IPS DF 6.9 (cell line): Measurements from ENCODE around the gene SLC2A5.

Source experiments
- DNase-seq: peaks from one replicate; pipeline ENCODE4 v3.0.0-alpha.2; 2013; ENCODE audit warnings: low read depth, low spot score
- H3K27ac ChIP-seq: one replicate; pipeline ENCODE4 v1.5.1; 2013; ENCODE audit warnings: low read length, control low read depth
- H3K27me3 ChIP-seq: 2 replicates; pipeline ENCODE4 v1.6.1; 2013; ENCODE audit warnings: mild to moderate bottlenecking, low read length; ENCODE audit not compliant: control insufficient read depth, insufficient read depth
- H3K36me3 ChIP-seq: 2 replicates; pipeline ENCODE4 v1.6.1; 2013; ENCODE audit warnings: low read length; ENCODE audit not compliant: control insufficient read depth, insufficient read depth
- H3K4me1 ChIP-seq: 2 replicates; pipeline ENCODE4 v1.6.1; 2013; ENCODE audit warnings: low read length; ENCODE audit not compliant: control insufficient read depth, insufficient read depth
- H3K4me3 ChIP-seq: 2 replicates; pipeline ENCODE4 v1.5.1; 2013; ENCODE audit warnings: mild to moderate bottlenecking, low read length
- H3K9me3 ChIP-seq: 2 replicates; pipeline ENCODE4 v1.6.1; 2013; ENCODE audit warnings: low read length, inconsistent platforms; ENCODE audit not compliant: control insufficient read depth, insufficient read depth
- WGBS: extraction: QIAGEN DNeasy Blood & Tissue Kit; methylation state at CpG from one replicate; pipeline ENCODE4 v1.1.7; 2013; ENCODE audit warnings: mixed read lengths, missing lambda C conversion rate; ENCODE audit not compliant: insufficient read length, insufficient coverage; 5-methylcytosine and 5-hydroxymethylcytosine counted together

SLC2A5 gene

DNA sequence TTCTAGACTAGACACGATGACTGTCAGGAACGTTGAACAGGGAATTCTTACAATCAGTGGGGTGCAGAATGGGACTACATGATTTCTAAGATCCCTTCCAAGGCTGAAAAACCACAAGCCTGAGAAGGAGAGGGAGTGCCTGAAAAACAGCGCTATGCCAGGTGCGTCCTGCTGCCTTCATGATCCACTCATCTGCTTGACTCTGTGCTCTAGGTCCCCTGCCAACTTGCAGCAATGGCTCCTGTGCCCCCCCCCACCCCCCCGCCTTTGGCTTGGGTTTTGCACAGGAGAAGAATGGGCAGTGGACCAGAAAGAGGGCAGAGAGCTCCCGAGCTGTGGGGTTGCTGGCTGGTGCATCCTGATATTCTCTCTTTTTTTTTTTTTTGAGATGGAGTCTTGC lies 49.1 kb downstream of the SLC2A5 start:
- H3K36me3 ChIP-seq, result no peaks in the 10 kb centered on the region
- WGBS, result no CpG with 5 or more reads among the region's 6 CpGs
- no peak overlapping the region for H3K4me3 ChIP-seq
- no peaks in the 10 kb centered on the region for H3K27me3 ChIP-seq
- no peaks in the 10 kb centered on the region for H3K9me3 ChIP-seq
- no peaks in the 10 kb centered on the region for H3K4me1 ChIP-seq
- H3K27ac ChIP-seq, result no peak overlapping the region
- no peak for DNase-seq

DNA sequence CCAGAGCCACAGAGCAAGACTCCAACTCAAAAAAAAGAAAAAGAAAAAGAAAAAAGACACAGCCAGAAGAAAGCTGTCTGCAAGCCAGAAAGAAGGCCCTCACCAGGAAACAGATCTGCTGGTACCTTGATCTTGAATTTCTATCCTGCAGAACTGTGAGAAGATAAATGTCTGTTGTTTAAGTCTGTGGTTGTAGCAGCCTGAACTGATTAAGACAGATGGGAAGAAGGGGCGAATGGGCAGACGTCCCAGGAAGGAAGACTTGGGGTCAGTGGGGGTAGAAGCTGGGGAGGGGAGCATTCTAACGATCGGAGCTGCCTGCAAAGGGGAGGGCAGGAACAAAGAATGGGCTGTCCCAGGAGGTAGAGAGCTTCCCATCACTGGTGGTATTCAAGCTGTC lies 49.5 kb downstream of the SLC2A5 start:
- Histone ChIP-seq H3K4me1 (no peaks in the 10 kb centered on the region), H3K36me3 (no peaks in the 10 kb centered on the region; the same call in 1 of the 2 replicates), H3K9me3 (no peaks in the 10 kb centered on the region), H3K27me3 (no peaks in the 10 kb centered on the region), H3K4me3 (no peak overlapping the region), H3K27ac (no peak overlapping the region)
- no CpG with 5 or more reads among the region's 4 CpGs for WGBS
- no peak for DNase-seq

DNA sequence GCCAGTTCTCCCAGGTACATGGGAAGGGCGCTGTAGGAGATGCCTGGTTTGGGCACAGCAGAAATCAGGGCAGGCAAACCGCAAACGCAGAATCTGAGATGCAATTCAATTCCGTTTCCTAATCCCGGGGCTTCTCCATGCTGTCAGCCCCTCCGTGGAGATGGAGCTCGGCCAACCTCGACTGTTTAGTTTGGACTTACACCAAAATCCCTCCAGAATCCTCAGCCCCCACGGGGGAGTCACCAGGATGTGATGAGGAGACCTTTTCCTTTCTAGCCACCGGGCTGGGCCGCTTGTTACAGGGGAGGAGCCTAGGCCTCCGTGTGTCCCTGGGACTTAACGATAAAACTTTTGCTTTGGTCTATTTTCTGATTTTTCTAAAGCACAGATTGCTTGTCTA lies 51.1 kb downstream of the SLC2A5 start:
- Histone ChIP-seq H3K4me1 (no peaks in the 10 kb centered on the region), H3K36me3 (no peaks in the 10 kb centered on the region; the same call in 1 of the 2 replicates), H3K27me3 (no peaks in the 10 kb centered on the region), H3K9me3 (no peaks in the 10 kb centered on the region), H3K27ac (no peak overlapping the region), H3K4me3 (no peak overlapping the region)
- no peak for DNase-seq
- no CpG with 5 or more reads among the region's 13 CpGs for WGBS

DNA sequence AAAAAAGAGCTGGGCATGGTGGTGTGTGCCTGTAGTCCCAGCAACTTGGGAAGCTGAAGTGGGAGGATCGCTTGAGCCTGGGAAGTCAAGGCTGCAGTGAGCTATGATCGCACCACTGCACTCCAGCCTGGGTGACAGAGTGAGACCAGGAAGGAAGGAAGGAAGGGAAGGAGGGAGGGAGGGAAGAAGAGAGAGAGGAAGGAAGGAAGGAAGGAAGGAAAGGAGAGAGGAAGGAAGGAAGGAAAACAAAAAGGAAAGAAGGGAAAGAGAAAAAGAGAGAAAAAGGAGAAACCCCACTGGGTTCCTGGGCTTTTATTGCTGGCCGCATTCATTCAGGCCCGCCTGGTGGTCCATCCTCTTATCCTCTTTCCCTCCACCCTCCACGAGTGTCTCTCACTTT lies 53.0 kb downstream of the SLC2A5 start:
- no peak overlapping the region for H3K4me3 ChIP-seq
- no peaks in the 10 kb centered on the region for H3K27me3 ChIP-seq
- no peaks in the 10 kb centered on the region; the same call in 1 of the 2 replicates for H3K36me3 ChIP-seq
- WGBS, result no CpG with 5 or more reads among the region's 5 CpGs
- H3K4me1 ChIP-seq, result no peaks in the 10 kb centered on the region
- no peak overlapping the region for H3K27ac ChIP-seq
- no peak for DNase-seq
- no peaks in the 10 kb centered on the region for H3K9me3 ChIP-seq

DNA sequence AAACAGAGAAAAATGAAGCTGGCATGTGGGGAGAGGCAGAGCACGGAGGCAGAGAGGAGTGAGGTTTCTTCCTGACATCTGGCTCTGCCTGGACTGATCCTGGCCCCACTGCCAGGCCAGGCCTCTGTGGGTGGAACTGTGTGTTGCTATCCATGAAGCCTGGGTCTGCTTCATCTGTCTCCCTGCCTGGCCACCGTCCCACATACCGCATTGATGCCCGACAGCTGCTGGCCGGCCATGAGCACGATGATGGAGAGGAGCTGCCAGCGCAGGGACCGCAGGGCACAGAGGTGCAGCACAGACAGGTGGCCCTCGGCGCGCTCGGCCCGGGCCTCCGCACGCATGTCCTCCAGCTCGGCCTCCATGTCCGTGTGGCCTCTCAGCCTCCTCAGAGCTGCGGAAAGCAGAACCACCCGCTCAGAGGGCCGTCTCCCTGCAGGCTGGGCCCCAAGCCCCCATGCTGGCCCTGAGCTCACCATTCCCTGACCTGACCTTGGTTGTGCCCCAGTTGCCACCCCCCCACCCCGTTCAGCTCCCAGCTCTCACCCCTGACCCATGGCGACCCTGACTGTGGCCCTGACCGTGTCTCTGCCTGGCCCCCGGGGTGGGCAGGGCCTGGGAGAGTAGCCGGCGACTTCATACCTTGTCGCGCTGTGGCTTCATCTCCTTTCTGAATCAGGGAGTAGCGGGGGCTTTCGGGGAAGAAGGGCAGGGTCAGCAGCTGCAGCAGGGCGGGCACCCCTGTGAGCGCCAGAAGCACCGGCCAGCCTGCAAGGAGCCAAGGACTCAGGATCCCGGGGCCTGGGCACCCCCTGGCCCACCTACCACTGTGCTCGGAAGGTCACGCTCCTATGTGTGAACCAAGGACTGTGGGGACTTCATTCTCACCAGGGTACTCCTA lies 54.7 kb downstream of the SLC2A5 start:
- no peak overlapping the region for H3K27ac ChIP-seq
- H3K9me3 ChIP-seq, result no peaks in the 10 kb centered on the region
- WGBS, result no CpG with 5 or more reads among the region's 36 CpGs

DNA sequence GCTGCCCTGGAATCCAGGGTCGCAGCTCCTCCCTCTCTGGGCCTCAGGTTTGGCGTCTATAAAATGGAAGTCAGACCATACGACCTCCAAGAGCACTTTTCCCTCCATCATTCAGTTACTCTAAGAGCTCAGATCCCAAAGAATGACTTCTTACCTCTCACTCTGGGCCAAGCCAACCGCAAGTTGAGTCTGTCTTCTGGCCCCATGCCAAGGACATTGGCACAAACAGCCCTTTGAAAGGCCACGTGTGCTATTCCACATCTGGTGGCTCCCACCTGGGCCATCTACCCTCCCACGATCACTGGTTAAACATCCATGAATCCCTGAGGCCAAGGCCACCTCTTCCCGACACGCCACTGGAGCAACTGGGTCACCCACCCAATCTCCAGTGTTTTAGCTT lies 55.6 kb downstream of the SLC2A5 start:
- Histone ChIP-seq H3K27me3 (no peaks in the 10 kb centered on the region), H3K36me3 (no peaks in the 10 kb centered on the region; the same call in 1 of the 2 replicates), H3K27ac (no peak overlapping the region), H3K4me1 (no peaks in the 10 kb centered on the region), H3K4me3 (no peak overlapping the region), H3K9me3 (no peaks in the 10 kb centered on the region)
- DNase-seq, result no peak
- WGBS, result no CpG with 5 or more reads among the region's 8 CpGs

More for the DNA sequence above, 54.7 kb downstream of the SLC2A5 start:
- Histone ChIP-seq H3K4me3 (no peak overlapping the region), H3K4me1 (no peaks in the 10 kb centered on the region), H3K27me3 (no peaks in the 10 kb centered on the region), H3K36me3 (no peaks in the 10 kb centered on the region; the same call in 1 of the 2 replicates)
- no peak for DNase-seq

DNA sequence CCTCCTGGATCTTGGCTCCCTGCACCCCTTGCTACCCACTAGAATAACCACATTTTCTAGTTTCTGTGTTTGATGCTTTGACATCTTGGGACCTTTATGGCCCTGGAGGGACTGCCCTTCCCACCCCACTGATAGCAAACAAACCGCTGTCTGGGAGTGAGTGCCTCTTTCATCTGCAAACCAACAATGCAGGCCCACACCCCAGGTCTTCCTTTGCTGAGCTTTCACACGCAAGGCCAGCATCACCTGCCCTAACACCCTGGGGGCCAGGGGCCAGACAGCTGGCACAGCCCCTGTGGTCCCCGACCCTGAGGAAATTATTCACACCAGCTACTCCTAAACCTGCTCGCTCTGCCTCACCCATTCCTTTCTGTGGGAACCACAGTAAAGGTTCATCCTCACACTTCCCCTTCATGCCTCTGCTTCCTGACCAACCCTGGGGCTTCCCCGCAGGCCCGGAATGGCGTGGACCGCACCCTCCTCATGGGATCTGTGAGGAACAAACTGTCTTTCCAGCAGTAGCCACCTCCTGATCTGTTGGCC lies 58.6 kb downstream of the SLC2A5 start:
- no peak for DNase-seq
- no CpG with 5 or more reads among the region's 8 CpGs for WGBS
- Histone ChIP-seq H3K4me1 (no peaks in the 10 kb centered on the region), H3K27ac (no peak overlapping the region), H3K9me3 (no peaks in the 10 kb centered on the region), H3K27me3 (no peaks in the 10 kb centered on the region), H3K4me3 (no peak overlapping the region), H3K36me3 (no peaks in the 10 kb centered on the region; the same call in 1 of the 2 replicates)

DNA sequence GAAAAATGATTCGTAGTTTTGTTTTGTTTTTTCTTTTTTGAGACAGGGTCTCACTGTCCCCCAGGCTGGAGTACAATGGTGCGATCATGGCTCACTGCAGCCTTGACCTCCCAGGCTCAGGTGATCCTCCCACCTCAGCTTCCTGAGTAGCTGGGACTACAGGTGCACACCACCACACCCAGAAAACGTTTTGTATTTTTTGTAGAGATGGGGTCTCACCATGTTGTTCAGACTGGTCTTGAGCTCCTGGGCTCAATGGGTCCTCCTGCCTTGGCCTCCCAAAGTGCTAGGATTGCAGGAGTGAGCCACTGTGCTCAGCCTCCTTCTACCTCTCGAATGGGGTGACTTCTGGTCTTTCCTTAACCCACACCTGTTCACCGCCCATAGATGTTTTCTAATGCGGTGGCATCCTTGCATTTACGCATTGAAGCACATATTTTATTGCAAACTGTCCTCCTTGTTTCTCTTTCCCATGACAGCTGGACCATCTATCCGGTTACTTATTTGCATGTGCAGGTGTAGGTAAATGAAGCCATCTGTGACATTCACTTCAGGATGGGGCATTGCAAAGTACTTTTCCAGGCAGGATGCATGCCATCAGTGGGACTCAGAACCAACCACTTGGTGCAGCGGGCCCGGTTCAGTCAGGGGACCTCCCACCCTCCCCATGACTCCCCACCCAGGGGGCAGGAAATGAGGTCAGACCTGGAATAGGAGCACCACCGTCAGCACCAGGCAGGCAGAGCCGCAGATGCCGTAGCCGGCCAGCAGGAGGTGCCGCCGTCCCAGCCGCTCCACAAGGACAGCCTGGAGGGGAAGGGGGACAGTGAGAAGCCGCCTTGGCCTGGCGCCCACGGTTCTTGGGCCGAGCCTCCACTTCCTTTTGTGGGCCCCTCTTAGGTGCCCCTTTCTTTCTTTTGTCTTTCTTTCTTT lies 59.7 kb downstream of the SLC2A5 start:
- no peak for DNase-seq
- Histone ChIP-seq H3K27ac (no peak overlapping the region), H3K27me3 (no peaks in the 10 kb centered on the region)

DNA sequence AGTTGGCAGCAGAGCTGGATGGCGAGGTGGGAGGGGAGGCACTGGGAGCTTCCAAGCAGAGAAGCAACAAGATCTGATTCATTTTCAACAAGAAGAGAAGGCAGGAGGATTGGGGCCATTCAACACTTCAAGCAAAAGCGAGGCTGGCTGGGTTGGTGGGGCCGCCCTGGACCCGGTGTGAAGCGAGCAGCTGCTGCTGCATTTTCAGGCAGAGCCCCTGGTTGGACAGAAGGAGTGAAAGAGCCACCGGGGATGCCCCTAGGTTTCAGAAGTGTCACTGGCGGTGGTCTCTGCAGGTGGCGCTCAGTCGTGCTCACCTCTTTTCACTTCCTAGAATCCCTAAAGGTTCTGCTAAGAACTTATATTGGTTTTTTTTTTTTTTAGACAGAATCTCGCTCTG lies 61.2 kb downstream of the SLC2A5 start:
- Histone ChIP-seq H3K4me1 (0 out of 2 replicates have a peak, but pooled peaks cover 4% of the 10 kb centered on the region), H3K4me3 (no peak overlapping the region), H3K27me3 (no peaks in the 10 kb centered on the region), H3K27ac (no peak overlapping the region), H3K9me3 (no peaks in the 10 kb centered on the region), H3K36me3 (no peaks in the 10 kb centered on the region)
- no CpG with 5 or more reads among the region's 10 CpGs for WGBS
- DNase-seq, result no peak

More for the DNA sequence above, 59.7 kb downstream of the SLC2A5 start:
- WGBS, result no CpG with 5 or more reads among the region's 21 CpGs
- H3K9me3 ChIP-seq, result no peaks in the 10 kb centered on the region
- H3K4me3 ChIP-seq, result no peak overlapping the region
- 0 out of 2 replicates have a peak, but pooled peaks cover 3% of the 10 kb centered on the region for H3K4me1 ChIP-seq
- H3K36me3 ChIP-seq, result no peaks in the 10 kb centered on the region; the same call in 1 of the 2 replicates
